ENCODE results near the gene NCOA3.

The NCOA3 gene

DNA sequence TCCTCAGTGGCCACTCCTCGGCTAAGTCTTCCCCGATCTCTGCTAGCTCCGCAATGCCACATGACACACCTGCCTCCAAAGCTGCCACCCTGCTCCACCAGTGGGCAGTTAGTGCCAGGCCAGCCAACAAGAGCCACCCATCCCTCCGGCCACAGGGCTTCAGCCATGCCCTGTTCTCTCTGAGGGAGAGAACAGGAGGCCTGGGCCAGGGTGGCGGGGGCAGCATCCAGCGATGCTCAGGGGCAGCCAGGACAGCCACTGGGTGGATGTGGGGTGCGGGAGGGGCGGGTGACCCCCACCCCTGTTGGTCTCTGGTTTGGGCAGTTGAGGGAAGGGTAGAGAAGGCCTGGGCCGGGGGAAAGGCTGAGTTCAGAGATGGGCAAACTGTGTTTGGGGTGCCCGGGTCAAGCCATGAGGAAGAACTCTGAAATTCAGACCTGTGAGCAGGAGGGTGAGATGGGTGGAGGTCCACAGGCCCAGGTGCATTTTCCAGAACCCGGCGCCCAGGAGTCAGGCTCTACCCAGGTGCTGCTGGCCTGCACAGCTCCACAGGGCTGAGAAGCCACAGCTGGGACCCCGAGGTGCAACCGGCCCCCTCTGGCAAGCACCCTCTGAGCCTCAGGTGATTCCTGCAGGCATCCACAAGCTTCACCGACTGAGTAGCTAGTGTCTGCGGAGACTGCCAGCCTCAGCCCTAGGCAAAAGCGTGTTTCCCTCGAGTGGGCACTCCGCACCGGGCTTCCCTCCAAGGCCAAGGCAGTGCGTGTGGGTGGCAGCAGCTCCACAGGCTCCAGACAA, 192.5 kb downstream of the NCOA3 start:
- H3K4me3 ChIP-seq (ENCODE audit: low read depth, low read length): no peak overlapping the region
- no peak for DNase-seq (ENCODE audit: low read depth)
- TF ChIP-seq, protein P1, sequence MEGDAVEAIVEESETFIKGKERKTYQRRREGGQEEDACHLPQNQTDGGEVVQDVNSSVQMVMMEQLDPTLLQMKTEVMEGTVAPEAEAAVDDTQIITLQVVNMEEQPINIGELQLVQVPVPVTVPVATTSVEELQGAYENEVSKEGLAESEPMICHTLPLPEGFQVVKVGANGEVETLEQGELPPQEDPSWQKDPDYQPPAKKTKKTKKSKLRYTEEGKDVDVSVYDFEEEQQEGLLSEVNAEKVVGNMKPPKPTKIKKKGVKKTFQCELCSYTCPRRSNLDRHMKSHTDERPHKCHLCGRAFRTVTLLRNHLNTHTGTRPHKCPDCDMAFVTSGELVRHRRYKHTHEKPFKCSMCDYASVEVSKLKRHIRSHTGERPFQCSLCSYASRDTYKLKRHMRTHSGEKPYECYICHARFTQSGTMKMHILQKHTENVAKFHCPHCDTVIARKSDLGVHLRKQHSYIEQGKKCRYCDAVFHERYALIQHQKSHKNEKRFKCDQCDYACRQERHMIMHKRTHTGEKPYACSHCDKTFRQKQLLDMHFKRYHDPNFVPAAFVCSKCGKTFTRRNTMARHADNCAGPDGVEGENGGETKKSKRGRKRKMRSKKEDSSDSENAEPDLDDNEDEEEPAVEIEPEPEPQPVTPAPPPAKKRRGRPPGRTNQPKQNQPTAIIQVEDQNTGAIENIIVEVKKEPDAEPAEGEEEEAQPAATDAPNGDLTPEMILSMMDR (IDR thresholded peaks at IDR 0.05; ENCODE audit: low read depth, low read length, missing control alignments): no peak

DNA sequence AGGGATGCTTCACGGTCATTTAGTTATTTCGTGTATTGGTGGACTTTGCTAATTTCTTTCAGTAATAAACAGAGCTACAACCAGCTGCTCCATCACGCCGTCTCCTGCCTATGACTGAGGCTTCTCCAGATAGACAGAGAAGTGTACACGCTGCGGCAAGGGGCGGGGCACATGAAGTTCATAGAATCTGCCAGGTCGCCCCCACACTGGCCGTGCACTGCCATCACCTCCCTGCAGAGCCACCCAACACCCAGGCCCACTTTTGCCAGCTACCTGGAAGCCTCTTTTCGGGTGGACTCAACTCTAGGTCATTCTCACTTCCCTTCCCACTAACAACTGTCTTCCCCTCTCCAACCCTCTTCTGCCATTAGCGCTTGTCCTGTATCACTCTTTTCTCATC, 195.2 kb downstream of the NCOA3 start:
- TF ChIP-seq, protein P1 (IDR thresholded peaks at IDR 0.05; ENCODE audit: low read depth, low read length, missing control alignments): no peak

DNA sequence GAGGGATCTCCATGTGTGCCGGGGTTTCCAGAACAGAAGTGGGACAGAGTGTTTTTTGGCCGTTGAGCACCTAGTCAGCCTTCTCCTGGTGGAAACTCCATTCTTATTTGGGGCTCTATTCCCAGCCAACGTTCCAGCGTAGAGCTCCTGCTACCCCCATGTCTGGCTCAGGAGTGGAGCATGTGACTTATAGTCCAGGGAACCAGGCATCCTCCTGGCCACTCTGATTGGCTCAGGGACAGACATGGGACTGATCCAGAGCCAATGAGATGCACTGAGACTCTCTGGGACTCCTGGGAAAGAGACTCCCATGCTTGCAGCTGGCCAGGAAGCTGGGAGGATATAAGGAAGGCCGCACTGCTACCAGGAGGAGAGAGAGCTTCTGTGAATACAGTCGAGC, 196.5 kb downstream of the NCOA3 start:
- H3K4me3 ChIP-seq (ENCODE audit: low read depth, low read length): no peak overlapping the region
- TF ChIP-seq, protein P1 (IDR thresholded peaks at IDR 0.05; ENCODE audit: low read depth, low read length, missing control alignments): no peak
- DNase-seq (ENCODE audit: low read depth): no peak

More for the DNA sequence above, 195.2 kb downstream of the NCOA3 start:
- no peak for DNase-seq (ENCODE audit: low read depth)
- H3K4me3 ChIP-seq (ENCODE audit: low read depth, low read length): no peak overlapping the region

DNA sequence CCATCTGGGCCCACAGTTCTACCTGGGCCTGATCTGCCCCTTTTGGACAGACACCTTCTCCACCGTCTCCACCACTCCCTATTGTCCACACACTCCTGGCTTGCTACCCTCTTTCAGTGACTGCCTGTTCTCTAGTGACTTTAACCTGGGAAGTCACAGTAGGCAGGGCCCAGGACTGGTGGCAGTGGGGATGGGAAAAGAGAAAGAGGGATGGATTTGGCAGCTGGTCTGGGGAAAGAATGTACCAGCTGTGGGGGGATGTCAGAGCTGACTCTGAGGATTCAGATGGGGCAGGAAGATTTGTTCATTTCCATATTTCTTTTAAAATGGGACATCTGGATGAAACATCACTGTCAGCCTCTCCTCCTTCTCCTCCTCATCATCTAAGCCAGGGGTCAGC, 198.1 kb downstream of the NCOA3 start:
- DNase-seq (ENCODE audit: low read depth): no peak
- no peak overlapping the region for H3K4me3 ChIP-seq (ENCODE audit: low read depth, low read length)
- TF ChIP-seq, protein P1 (IDR thresholded peaks at IDR 0.05; ENCODE audit: low read depth, low read length, missing control alignments): no peak

DNA sequence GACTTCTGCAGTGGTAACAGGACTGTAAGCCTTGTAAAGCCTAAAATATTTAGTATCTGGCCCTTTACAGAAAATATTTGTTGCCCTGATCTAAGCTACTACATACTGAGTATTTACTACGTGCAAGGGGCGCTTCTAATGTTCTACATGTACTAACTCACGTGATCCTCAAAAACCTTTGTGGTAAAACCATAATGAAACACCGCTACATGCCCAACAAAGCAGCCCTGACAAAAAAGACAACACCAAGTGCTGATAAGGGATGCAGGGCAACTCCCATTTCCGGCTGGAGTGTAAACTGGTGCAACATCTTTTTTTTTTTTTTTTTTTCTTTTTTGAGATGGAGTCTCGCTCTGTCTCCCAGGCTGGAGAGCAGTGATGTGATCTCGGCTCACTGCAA, 198.6 kb downstream of the NCOA3 start:
- TF ChIP-seq, protein P1 (IDR thresholded peaks at IDR 0.05; ENCODE audit: low read depth, low read length, missing control alignments): no peak
- H3K4me3 ChIP-seq (ENCODE audit: low read depth, low read length): no peak overlapping the region
- no peak for DNase-seq (ENCODE audit: low read depth)

DNA sequence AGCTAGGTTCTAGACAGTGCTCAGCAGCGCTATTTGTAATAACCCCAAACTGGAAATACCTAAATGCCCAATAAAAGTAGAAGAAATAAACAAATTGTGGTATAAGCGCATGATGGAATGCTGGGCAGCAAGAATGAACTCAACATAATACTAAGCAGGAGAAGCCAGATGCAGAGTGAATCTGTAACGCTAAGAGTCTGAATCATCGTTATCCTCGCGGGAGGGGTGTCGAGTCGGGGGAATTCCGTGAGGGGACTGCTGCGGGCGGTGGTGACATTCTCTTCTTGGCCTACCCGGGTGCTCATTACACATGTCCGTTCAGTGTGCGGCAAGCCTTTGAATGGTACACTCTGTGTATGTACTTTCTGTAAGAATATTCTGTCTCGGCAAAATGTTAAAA, 199.9 kb downstream of the NCOA3 start:
- TF ChIP-seq, protein P1 (IDR thresholded peaks at IDR 0.05; ENCODE audit: low read depth, low read length, missing control alignments): no peak
- no peak overlapping the region for H3K4me3 ChIP-seq (ENCODE audit: low read depth, low read length)
- DNase-seq (ENCODE audit: low read depth): no peak

- no peak overlapping the region for H3K4me3 ChIP-seq (ENCODE audit: low read depth, low read length)
- no peak for DNase-seq (ENCODE audit: low read depth)
- TF ChIP-seq, protein P1 (IDR thresholded peaks at IDR 0.05; ENCODE audit: low read depth, low read length, missing control alignments): no peak
Measured at GRCh38 chr20:47703748-47704147, 202.1 kb downstream of the NCOA3 start.

All from GM12864 (cell line).